IPS-18c (cell line): ENCODE results near the gene SND1.

ENCODE experiments used
- H3K4me3 ChIP-seq: 2 replicates; pipeline ENCODE4 v1.7.0; 2013; ENCODE audit warnings: low read depth, mild to moderate bottlenecking, low read length, moderate library complexity; ENCODE audit not compliant: insufficient read depth
- H3K9me3 ChIP-seq: one replicate; pipeline ENCODE4 v1.6.1; 2013; ENCODE audit warnings: mild to moderate bottlenecking, low read length, moderate library complexity; ENCODE audit not compliant: control insufficient read depth, insufficient read depth

Gene SND1

DNA sequence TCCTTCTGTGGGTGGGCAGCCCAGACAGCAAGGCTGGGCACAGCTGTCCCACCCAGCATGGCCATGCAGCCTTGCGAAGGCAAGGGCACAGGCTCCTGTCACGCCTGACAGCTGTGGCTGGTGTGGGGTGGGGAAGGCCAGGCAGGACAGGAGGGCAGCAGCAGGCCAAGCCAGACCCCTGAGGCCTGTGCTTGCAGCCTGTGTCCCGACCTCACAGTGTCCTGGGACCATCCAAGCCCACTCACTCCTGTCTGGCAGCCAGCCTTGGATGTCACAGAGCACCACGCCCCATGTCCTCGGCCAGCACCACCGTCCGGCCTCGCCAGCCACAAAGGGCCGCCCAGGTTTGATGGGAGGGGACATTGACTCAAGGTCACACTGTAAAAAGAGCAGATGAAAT lies 464.7 kb downstream of the SND1 start:
- H3K9me3 ChIP-seq, result no peaks in the 10 kb centered on the region
- no peak overlapping the region for H3K4me3 ChIP-seq

DNA sequence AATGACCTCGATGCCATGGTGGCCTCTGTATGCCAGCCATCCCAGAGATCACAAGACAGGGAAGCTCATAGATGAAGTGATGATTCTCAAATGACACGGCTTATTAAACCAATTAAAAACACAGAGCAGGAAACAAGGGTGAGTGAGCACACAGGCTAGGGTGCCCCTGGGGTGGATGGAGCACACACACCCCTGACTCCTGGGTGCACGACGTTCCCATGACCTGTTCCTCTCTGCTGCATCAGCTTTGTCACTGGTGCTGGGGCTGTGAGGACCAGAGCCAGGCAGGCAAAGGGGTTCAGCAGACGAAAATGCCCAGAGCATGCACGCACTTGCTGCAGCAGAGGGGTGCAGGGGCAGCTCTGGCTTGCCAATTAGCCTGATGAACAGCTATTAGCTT lies 465.7 kb downstream of the SND1 start:
- Histone ChIP-seq H3K9me3 (no peaks in the 10 kb centered on the region), H3K4me3 (no peak overlapping the region)

DNA sequence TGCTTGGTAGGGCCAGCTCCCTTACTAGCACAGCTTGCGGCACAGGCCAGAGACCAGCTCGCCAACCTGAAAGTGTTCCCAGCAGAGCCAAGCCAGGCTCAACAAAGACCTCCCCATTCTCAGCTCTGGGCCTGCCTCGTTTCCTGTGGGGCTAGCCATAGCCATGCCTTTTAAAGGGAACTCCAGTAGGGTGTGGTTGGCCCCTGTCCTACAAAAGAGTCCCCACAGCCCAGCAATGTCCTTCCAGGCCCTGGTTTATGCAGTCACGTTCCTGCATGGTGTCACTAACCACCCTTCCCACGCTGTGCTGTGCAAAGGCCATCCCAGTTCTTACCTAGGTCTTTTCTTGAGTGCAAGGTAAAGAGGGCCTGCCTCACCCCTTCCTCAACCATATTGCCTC lies 467.0 kb downstream of the SND1 start:
- no peak overlapping the region for H3K4me3 ChIP-seq
- no peaks in the 10 kb centered on the region for H3K9me3 ChIP-seq

DNA sequence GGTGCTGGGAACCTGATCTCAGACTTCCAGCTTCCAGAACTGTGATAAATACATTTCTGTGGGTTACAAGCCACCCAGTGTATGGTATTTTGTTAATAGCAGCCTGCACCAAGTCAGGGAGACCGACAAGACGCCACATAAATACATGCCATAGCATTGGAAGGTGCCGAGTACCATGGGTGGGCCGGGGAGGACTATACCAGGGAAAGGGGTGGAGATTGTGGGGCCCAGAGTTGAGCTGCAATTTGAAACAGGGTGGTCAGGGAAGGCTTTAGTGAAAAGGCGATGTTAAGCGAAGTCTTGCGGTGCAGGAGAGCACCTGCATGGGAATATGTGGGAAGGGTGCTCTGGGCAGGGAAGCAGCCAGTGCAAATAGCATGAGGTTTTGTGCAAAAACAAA lies 468.1 kb downstream of the SND1 start:
- Histone ChIP-seq H3K4me3 (no peak overlapping the region), H3K9me3 (no peaks in the 10 kb centered on the region)

DNA sequence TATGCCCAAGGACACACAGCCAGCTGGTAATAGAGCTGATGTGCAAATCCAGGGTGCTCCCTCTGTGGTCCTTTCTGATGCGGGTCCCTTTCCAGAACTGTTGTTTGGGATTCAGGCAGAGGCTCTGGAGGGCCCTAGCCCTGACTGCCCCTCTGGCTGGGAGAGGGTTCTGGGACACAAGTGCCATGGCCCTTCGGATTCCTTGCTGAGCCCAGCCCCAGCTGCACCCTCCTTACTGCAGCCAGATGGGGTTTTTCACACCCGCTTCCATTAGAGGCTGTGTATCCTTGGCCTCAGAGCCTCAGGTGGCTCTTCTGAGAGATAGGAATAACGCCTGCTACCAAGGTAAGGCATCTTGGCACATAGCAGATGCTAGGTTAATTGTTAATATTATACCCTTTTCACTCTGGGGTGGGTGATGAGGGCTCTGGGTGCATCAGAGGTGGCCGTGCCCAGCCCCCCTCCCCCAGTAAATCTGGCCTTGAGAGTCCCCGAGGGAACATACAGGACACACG lies 469.0 kb downstream of the SND1 start:
- Histone ChIP-seq H3K9me3 (no peaks in the 10 kb centered on the region), H3K4me3 (no peak overlapping the region)

DNA sequence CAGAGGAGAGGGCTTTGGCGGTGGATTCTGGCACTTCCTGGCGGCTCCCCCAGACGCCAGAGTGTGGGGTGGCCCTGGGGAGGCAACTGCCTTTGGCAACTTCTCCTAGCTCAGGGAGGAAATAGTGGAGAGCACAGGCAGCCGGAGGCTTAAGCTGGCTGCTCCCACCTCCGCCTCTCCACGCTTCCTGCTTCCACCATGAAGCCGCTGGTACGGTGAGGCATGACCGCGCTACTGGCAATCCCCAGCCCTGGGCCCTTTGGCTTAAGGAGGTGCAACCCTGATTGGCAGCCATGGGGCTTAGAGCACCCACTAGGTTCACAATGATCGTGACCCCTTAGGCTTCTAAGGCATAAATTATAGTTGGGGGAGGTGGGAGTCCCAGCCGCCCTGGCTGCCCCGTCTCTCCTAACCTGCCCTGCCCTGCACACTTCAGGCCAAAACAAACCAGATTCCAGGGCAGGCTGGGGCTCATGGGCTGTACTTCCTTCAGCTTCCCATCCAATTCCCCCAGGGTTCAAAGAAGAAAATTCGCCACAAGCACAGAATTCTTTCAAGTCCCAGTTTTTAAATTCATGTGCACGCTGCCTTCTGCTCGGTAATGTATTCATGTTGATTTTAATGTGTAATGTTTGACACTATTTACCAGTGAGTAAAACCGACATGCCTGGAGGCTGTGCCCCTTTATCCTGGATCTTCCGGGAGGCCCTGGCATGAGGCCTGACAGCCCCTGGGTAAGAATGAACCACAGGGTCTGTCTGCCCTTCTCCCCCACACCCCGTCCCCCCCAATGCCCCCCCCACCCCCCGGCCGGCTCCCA lies 469.9 kb downstream of the SND1 start:
- Histone ChIP-seq H3K9me3 (no peaks in the 10 kb centered on the region), H3K4me3 (no peak overlapping the region)

DNA sequence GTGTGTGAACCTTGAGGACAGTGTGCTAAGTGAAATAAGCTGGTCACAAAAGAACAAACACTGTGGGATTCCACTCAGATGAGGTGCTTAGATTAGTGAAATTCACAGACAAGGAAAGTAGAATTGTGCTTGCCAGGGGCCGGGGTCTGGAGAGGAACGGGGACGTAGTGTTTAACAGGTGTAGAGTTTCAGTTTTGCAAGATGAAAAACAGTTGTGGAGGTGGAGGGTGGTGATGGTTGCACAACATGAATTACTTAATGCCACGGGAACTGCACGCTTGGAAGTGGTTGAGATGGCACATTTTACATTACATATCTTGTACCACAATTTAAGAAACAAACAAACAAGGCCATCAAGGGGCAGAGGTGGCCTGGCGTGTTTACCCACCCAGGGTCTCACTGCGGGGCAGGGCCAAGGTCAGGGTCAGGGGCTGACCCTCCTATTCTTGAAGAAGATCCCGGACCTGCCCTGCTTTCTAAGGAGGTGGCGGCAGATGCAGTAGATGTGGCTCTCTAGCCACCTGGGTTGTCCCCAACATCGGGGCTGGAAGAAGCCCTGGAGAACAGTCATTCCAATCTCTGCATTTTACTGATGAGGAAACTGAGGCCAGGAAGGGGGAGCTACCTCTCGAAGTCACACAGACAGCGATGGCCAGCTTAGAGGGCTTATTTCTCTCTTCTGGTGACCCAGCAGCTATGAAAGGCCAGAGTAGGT lies 470.7 kb downstream of the SND1 start:
- Histone ChIP-seq H3K4me3 (no peak overlapping the region), H3K9me3 (no peaks in the 10 kb centered on the region)

DNA sequence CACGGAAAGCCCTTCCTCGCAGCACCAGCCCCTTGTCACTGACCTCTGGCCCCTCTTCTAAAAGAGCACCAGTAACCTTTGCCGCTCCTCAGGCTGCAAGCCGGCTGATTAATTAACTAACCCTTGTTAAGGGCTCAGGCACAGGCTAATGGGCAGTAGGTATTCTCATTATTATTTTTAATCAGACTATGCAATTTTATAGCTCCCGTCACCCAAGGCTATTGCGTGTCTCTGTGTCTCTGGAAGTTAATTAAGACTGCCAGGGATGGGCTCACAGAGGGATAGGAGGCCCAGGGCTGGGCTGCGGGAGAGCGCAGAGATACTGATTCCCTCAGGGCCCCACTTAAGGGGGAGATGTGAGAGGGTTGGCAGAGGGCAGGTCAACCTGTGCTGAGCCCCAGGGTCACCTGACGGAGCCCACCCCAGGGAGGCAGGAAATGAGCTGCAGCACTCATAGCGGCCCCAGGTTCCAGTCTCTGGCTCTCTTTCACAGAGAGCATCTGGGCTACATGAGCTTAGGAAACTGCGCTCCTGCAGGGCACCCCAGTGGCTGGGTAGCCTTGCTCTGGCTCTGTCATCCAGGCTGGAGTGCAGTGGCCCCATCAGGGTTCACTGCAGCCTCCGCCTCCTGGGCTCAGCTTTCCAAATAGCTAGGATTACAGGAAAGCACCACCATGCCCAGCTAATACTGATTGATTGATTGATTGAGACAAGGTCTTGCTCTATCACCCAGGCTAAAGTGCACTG lies 471.5 kb downstream of the SND1 start:
- H3K4me3 ChIP-seq, result no peak overlapping the region
- no peaks in the 10 kb centered on the region for H3K9me3 ChIP-seq

DNA sequence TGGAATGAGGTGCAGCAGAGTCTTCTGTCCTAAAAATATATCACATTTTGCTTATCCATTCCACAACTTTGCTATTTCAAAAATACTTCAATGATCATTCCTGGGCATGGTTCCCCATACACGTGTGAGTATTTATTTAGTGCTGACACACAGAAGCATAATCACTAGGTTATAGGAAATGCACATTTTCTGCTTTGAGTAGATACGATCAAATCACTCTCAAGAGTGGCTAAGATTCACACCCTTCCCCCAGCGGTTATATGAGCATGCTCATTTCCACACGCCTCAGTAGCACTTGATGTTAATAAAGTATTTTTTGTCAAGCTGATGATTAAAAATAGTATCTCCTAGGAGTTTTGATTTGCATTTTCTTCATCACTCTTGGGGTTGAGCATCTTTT lies 472.8 kb downstream of the SND1 start:
- Histone ChIP-seq H3K9me3 (no peaks in the 10 kb centered on the region), H3K4me3 (no peak overlapping the region)

DNA sequence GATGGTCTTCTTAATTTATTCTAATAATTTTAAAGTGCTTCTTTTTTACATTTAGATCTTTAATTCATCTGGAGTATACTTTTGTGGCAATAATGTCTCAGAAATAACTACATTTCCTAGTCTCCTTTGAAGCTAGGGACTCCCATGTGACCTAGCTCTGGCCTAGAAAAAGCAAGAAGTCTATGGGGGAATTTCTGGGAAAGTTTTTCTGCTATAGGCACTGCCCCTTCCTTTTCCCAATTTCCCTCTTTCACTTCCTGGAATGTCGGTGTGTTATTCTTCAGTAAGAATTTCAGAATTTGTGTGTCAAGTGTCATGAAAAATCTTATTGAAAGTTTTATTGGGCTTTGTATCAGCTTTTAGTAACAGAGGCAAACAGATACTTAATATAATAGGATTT lies 473.8 kb downstream of the SND1 start:
- no peaks in the 10 kb centered on the region for H3K9me3 ChIP-seq
- no peak overlapping the region for H3K4me3 ChIP-seq

DNA sequence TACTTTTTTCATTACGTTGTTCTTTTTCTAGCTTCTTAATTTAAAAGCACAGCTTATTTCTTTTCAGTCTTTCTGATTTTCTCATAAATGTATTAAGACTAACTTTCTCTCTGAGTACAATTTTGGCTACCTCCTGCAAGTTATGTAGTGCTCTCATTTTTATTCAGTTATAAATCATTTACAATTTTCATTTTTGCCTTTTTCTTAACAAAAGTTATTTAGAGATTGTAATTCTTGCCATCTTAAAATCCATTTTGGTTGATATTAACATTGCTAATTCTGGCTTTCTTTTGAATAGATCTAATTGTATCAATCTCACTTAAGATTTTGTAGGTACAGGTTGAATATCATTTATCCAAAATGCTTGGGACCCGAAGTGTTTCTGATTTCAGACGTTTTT lies 476.4 kb downstream of the SND1 start:
- no peak overlapping the region for H3K4me3 ChIP-seq
- no peaks in the 10 kb centered on the region for H3K9me3 ChIP-seq

DNA sequence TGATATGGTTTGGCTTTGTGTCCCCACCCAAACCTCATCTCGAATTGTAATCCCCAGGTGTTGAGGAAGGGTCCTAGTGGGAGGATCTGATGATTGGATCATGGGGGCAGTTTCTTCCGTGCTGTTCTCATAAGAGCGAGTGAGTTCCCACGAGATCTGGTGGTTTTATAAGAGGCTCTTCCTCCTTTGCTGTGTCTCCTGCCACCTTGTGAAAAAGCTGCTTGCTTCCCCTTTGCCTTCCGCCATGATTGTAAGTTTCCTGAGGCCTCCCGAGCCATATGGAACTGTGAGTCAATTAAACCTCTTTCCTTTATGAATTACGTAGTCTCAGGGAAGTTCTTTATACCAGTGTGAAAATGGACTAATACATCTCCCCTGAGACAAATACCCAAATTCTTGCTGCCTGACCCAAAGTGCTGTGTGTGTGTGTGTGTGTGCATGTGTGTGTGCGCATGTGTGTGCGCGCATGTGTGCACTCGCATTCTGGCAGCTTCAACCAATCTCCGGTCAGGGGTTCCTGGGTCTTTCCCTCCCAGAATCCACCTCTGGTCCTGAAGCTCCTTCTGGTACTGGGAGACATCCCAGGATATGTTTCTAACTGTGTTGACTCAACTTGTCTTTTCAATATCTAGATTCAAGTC lies 477.4 kb downstream of the SND1 start:
- no peaks in the 10 kb centered on the region for H3K9me3 ChIP-seq
- no peak overlapping the region for H3K4me3 ChIP-seq

DNA sequence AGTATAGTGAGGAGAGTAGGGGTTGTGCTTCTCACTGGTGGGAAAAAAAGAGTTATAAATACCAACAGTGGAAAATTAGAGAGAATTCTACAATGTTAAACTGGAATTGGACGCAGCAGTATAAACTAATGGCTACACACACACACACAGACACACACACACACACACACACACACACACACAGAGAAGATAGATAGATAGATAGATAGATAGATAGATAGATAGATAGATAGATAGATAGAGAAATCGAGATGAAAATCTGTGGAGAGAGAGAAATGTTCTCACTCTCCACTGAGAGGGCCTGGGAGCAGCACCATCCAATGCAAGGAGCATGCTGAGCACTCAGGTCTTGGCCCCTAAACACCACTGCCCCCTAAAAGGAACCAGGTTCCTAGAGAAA lies 479.1 kb downstream of the SND1 start:
- Histone ChIP-seq H3K4me3 (no peak overlapping the region), H3K9me3 (no peaks in the 10 kb centered on the region)

DNA sequence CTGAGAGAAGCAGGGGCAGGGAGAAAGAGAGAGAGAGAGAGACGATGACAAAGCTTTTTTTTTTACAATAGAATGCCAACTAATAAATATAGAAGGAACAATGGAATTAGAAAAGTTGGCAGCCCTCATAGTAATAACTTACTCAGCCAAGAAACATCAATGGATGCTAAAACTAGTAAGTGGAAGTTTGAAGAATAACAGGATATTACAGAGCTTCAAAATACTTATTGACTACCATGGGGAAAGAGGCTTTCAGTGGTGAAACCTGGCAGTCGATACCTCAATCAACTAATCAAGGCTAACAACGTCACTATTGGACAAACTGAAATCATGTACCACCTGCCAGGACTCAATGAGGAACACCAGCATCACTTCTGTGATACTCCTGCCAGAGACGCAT lies 479.7 kb downstream of the SND1 start:
- no peak overlapping the region for H3K4me3 ChIP-seq
- no peaks in the 10 kb centered on the region for H3K9me3 ChIP-seq

DNA sequence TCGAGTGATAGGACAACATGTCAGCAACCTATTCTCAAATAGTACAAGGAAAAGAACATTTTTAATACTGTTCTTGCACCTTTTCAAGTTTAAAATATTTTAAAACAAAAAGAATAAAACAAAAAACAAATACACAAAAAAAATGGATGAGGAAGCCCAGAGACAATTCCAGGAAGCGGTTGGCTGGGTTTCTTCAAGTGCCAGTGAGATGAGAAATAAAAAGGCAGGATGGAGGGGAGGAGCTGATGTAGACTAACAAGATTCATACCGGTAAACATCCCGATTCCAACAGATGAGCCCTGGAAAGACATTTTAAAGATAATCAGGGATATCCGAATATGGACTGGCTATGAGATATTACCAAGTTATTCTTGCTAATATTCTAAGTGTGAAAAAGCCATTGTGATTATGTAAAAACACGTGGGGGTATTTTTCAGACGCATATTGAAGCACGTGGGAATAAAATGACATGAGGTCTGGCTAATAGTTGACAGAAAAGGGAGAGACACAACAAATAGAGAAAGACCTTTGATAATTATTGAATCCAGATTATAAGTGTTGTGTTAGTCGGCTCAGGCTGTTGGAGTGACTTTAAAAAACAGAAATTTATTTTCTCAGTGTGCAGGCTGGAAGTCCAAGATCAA lies 480.6 kb downstream of the SND1 start:
- Histone ChIP-seq H3K4me3 (no peak overlapping the region), H3K9me3 (no peaks in the 10 kb centered on the region)

DNA sequence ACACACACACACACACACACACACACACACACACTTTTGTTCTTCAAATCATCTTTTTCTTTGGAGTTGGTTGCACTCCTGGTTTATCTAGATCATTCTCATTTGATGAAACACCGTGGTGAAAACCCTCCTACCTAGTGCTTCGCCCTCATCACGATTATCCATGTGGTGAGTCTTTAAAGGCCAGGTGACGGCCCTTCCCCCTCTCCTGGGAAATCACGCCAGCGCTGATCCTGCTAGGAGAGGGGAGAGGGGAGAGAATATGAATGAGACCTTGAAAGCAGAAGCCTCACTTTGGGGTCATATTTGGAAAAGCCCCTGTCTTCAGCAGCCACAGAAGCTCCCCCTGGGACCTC lies 483.1 kb downstream of the SND1 start:
- H3K4me3 ChIP-seq, result peak overlapping the region; percentile 63; the same call in 1 of the 2 replicates
- H3K9me3 ChIP-seq, result no peaks in the 10 kb centered on the region
